H1 (cell line): ENCODE data around the gene IGSF9. TPM values are rescaled to one million over a fixed set of nuclear protein-coding genes. Genes with fewer than 3 reads are reported as not detected.

Source experiments
- BRCA1 ChIP-seq: IDR thresholded peaks from 2 replicates; pipeline ENCODE4 v1.6.1; 2012; ENCODE audit warnings: low read depth, low read length, improper control_type of control experiment
- CHD7 ChIP-seq: fragments of 300-600 bp; sonication (generic); IDR thresholded peaks from 2 replicates; pipeline ENCODE4 v1.7.1; 2012; ENCODE audit warnings: low read length, moderate library complexity, mild to moderate bottlenecking, inconsistent platforms; ENCODE audit not compliant: insufficient replicate concordance
- KDM5A ChIP-seq: fragments of 200-600 bp; IDR thresholded peaks from 2 replicates; pipeline ENCODE4 v1.7.1; 2012; ENCODE audit warnings: mild to moderate bottlenecking, low read length, inconsistent platforms, mixed read lengths
- polyA plus RNA-seq, 7 experiments: library from polyadenylated mRNA; depleted of rRNA in 3 of 7; stranded (reverse) in 5 of 7; unstranded in 2 of 7; fragments of >200 nt in 5 of 7; fragments of 200-250 nt in 2 of 7; gene quantifications; 1 replicate in 5 of 7; 2 replicates in 1 of 7; 4 replicates in 1 of 7; pipeline versions ENCODE4 v1.2.1 to v1.2.3, GENCODE V29; 2011 to 2013; ENCODE audit warnings: missing spikeins in 2 of 7, mixed read lengths in 2 of 7
- total RNA-seq: library from RNA; stranded (reverse); fragmentation: NEBNext Ultra II Directional; extraction: Animal tissue kit (Norgen Biotek cat#: 25700); gene quantifications from 2 replicates; pipeline ENCODE4 v1.2.1, GENCODE V29; 2021
- TF ChIP-seq, protein P1 (sequence below): IDR thresholded peaks from 2 replicates; pipeline ENCODE4 v1.6.1; 2012; ENCODE audit warnings: low read length, inconsistent platforms

The IGSF9 gene
- total and polyA plus RNA-seq, 2 of the 8 experiments (the other 6 are each of a cell fraction or from before 2014, with no cell fraction given), result 10.9 to 28.1 TPM

DNA sequence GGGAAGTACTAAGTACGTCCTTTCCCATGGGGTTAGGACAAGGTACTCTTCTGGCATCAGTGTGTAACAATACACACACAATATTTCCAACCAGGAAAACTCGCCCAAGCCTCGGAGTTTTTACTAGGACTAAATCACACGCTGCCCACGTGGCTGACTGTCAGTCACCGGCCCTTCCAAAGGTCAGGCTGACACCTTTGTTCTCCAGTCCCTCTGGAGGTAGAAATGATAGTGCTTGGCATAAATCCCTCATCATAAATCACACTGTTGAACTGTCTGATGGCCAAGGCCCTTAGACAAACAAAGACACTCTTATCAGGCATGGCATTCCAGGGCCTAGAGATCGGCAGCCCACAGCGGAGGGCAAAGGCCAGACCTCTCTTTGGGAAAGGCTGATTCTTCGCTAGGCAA is 25.5 kb upstream of the IGSF9 start (continued):
- no peak for TF ChIP-seq CHD7
- TF ChIP-seq, protein P1, sequence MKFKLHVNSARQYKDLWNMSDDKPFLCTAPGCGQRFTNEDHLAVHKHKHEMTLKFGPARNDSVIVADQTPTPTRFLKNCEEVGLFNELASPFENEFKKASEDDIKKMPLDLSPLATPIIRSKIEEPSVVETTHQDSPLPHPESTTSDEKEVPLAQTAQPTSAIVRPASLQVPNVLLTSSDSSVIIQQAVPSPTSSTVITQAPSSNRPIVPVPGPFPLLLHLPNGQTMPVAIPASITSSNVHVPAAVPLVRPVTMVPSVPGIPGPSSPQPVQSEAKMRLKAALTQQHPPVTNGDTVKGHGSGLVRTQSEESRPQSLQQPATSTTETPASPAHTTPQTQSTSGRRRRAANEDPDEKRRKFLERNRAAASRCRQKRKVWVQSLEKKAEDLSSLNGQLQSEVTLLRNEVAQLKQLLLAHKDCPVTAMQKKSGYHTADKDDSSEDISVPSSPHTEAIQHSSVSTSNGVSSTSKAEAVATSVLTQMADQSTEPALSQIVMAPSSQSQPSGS, result no peak
- TF ChIP-seq BRCA1, result no peak
- no peak for TF ChIP-seq KDM5A
- TF ChIP-seq, all 59 proteins: peak for 0
